Heart right ventricle (tissue), 16 donors: ENCODE measurements around the gene NR1D1. TPM values are rescaled to one million over a fixed set of nuclear protein-coding genes. Genes with fewer than 3 reads are reported as not detected.

ENCODE experiments used
- ATAC-seq, 8 donors: fragments of 200-7000 bp; cut with Tn5 transposase; one replicate each; pipeline ENCODE4 v1.9.1; 2020; ENCODE audit warnings: mild to moderate bottlenecking in 8 of 8, moderate library complexity in 8 of 8, moderate number of reproducible peaks in 1 of 8
- DNase-seq, 2 donors: peaks; one replicate each; pipeline ENCODE4 v3.0.0-alpha.2; 2020
- H3K27ac ChIP-seq, 10 donors: fragments of 200-600 bp; sonication (generic) in 2 of 10; one replicate each; pipeline versions ENCODE4 v1.5.0 to v1.8.0; 2020 to 2022; ENCODE audit warnings: mild to moderate bottlenecking in 3 of 10
- H3K27me3 ChIP-seq, 7 donors: fragments of 200-600 bp; one replicate each; pipeline ENCODE4 v1.8.0; 2021 to 2022; ENCODE audit warnings: mild to moderate bottlenecking in 2 of 7
- H3K36me3 ChIP-seq, 9 donors: fragments of 200-600 bp; sonication (generic) in 1 of 9; one replicate each; pipeline versions ENCODE4 v1.5.0 to v1.8.0; 2020 to 2022; ENCODE audit warnings: mild to moderate bottlenecking in 2 of 9
- H3K4me1 ChIP-seq, 9 donors: fragments of 200-600 bp; sonication (generic) in 1 of 9; one replicate each; pipeline versions ENCODE4 v1.5.0 to v1.8.0; 2020 to 2022; ENCODE audit warnings: mild to moderate bottlenecking in 4 of 9
- H3K4me3 ChIP-seq, 10 donors: fragments of 200-600 bp; sonication (generic) in 2 of 10; one replicate each; pipeline versions ENCODE4 v1.5.0 to v1.8.0; 2020 to 2022; ENCODE audit warnings: mild to moderate bottlenecking in 7 of 10, moderate library complexity in 2 of 10
- H3K9me3 ChIP-seq, 11 donors: fragments of 200-600 bp in 10 of 11; sonication (generic) in 2 of 11; one replicate each; pipeline versions ENCODE4 v1.5.0 to v1.8.0; 2013 to 2022; ENCODE audit warnings: mild to moderate bottlenecking in 2 of 11, control low read depth in 1 of 11, moderate library complexity in 1 of 11
- CTCF ChIP-seq, 9 donors: fragments of 200-600 bp; sonication (generic) in 2 of 9; IDR thresholded peaks; one replicate each; pipeline versions ENCODE4 v1.5.0 to v1.8.0; 2021 to 2022; ENCODE audit warnings: antibody characterized with exemption in 9 of 9, mild to moderate bottlenecking in 5 of 9, moderate library complexity in 1 of 9
- WGBS, 2 donors: extraction: QIAGEN DNeasy Blood & Tissue Kit; methylation state at CpG; one replicate each; pipeline ENCODE4 v1.1.7; 2013; ENCODE audit warnings: inconsistent platforms in 1 of 2; 5-methylcytosine and 5-hydroxymethylcytosine counted together
- intact Hi-C, 10 donors: fragments of 100-400 bp; cut with DNase I; formaldehyde crosslinking; loops; one replicate each; pipeline versions ENCODE4 v1.11.1 to v1.14.2; 2022
- polyA plus RNA-seq, 2 donors: library from polyadenylated mRNA; stranded (reverse); fragments of 200-250 nt; gene quantifications; one replicate each; pipeline ENCODE4 v1.2.3, GENCODE V29; 2013
- total RNA-seq, 10 donors: library from RNA; stranded (reverse); fragmentation: NEBNext Ultra II Directional in 3 of 10; extraction: Animal tissue kit (Norgen Biotek cat#: 25700) in 3 of 10; gene quantifications; one replicate each; pipeline versions ENCODE4 v1.2.1 to v1.2.4, GENCODE V29; 2021 to 2023
- donor health status: Arrhythmogenic right ventricular cardiomyopathy.
- donor health status: ischemic (EF 13 %, LVEDD 7.1; RV severe dilation, severe dysfunction).
- donor health status: healthy with polysubstance abuse.
- donor health status: DM: no; HTN: yes; CAD: no.
- donor health status: DM: no; HTN: no; CAD: no.
- donor health status: ischemic (EF 25% LVEDD 6.9; RV normal size, moderate dysfunction).
- donor health status: ischemic (EF 25% LVEDD 5.7; RV mildly dilated, moderate dysfunction).
- donor health status: healthy.
- donor health status: DM: yes; HTN: yes; CAD: no.
- donor health status: Ischemic cardiomyopathy.
- donor health status: ischemic (EF 35%, LVEDD 5.7; RV mildly dilated, moderate dysfunction).
- donor health status: nonischemic (EF 11% LVEDD 7.7; RV severe dilation, severe dysfunction).
- donor health status: DM: yes; HTN: yes; CAD: no.
- donor health status: PGD.
- donor health status: ischemic (EF 29% LVEDD 5.4; RV normal size, mild dysfunction).
- donor health status: nonischemic (EF 23%, LVEDD 6.1; RV moderate dilation, normal function).

NR1D1 gene
- total and polyA plus RNA-seq, 12 donors = 5.5 to 41.3 (median 25.1) TPM

- peak; percentile 77 to 92 (median 86) for TF ChIP-seq CTCF (IDR thresholded peaks at IDR 0.05)
- WGBS, 2 donors = 49 to 50% methylated on average over 17 of the region's 17 CpGs
- peaks cover 0 to 90% (median 57%) of the 10 kb centered on the region in 9 donors for H3K36me3 ChIP-seq
- H3K27me3 ChIP-seq = no peaks in the 10 kb centered on the region
- H3K4me1 ChIP-seq = peaks cover 3 to 35% (median 15%) of the 10 kb centered on the region in 9 donors
- peak overlapping the region in 4 of 10 donors; percentile 9 to 53 (median 36) for H3K27ac ChIP-seq
- intact Hi-C loops = loop anchor here in 5 of 10 donors (2.0 to 10.0 kb wide), 4 partner anchors 24 to 59 kb away; partner anchors contain the start of gene THRA (in 1 of the 5)
- H3K9me3 ChIP-seq = no peaks in the 10 kb centered on the region
- no peak overlapping the region for H3K4me3 ChIP-seq
- peak in 1 of 2 donors; percentile 73 for DNase-seq
- ATAC-seq = peak in 5 of 8 donors; percentile 29 to 51 (median 39)
Measured at GRCh38 chr17:40086150-40087044, 14.0 kb downstream of the NR1D1 start.

DNA sequence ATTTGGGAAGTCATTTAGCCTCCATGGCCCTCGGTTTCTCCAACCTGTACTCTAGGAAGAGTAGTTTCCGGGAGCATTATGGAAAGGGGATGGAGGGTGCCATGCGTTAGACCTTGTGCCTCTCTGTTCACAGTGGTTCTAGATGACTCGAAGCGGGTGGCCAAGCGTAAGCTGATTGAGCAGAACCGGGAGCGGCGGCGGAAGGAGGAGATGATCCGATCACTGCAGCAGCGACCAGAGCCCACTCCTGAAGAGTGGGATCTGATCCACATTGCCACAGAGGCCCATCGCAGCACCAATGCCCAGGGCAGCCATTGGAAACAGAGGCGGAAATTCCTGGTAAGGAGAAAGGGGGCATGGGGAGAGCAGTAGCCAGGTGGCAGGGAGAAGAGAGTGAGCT is 15.9 kb downstream of the NR1D1 start:
- peaks cover 0 to 98% (median 57%) of the 10 kb centered on the region in 9 donors for H3K36me3 ChIP-seq
- H3K4me1 ChIP-seq = peaks cover 0 to 16% (median 5%) of the 10 kb centered on the region in 9 donors
- WGBS, 2 donors = 95 to 96% methylated on average over 14 of the region's 14 CpGs
- H3K27ac ChIP-seq = no peak overlapping the region
- TF ChIP-seq CTCF (IDR thresholded peaks at IDR 0.05) = no peak
- ATAC-seq (no peak), DNase-seq (no peak)
- H3K27me3 ChIP-seq = no peaks in the 10 kb centered on the region
- intact Hi-C loops = loop anchor here in 3 of 10 donors (10.0 kb wide), 1 partner anchor 50 kb away; no protein-coding TSS in a partner anchor
- no peaks in the 10 kb centered on the region for H3K9me3 ChIP-seq
- no peak overlapping the region for H3K4me3 ChIP-seq

GRCh38 chr17:40079545-40079944 is 20.8 kb downstream of the NR1D1 start:
- TF ChIP-seq CTCF (IDR thresholded peaks at IDR 0.05) = no peak
- Histone ChIP-seq H3K27ac (no peak overlapping the region), H3K4me3 (no peak overlapping the region), H3K36me3 (peaks cover 0 to 83% (median 39%) of the 10 kb centered on the region in 9 donors), H3K27me3 (no peaks in the 10 kb centered on the region), H3K4me1 (peaks cover 16 to 33% (median 26%) of the 10 kb centered on the region in 9 donors), H3K9me3 (no peaks in the 10 kb centered on the region)
- DNase-seq = no peak
- WGBS, 2 donors = 89 to 94% methylated on average over 3 of the region's 3 CpGs
- ATAC-seq = no peak
- intact Hi-C loops = loop anchor here in 2 of 10 donors (5.0 kb wide), 1 partner anchor 42 kb away; no protein-coding TSS in a partner anchor

- H3K9me3 ChIP-seq = no peaks in the 10 kb centered on the region
- no peak for ATAC-seq
- H3K27me3 ChIP-seq = no peaks in the 10 kb centered on the region
- H3K36me3 ChIP-seq = peaks cover 0 to 70% (median 29%) of the 10 kb centered on the region in 9 donors
- peak in 1 of 2 donors; percentile 4 for DNase-seq
- H3K27ac ChIP-seq = peak overlapping the region in 9 of 10 donors; percentile 18 to 99 (median 90)
- intact Hi-C loops = loop anchor here in 2 of 10 donors (2.0 to 5.0 kb wide), 2 partner anchors 16 to 39 kb away; no protein-coding TSS in a partner anchor
- peaks cover 36 to 63% (median 55%) of the 10 kb centered on the region in 9 donors for H3K4me1 ChIP-seq
- H3K4me3 ChIP-seq = no peak overlapping the region
- TF ChIP-seq CTCF (IDR thresholded peaks at IDR 0.05) = no peak
- WGBS, 2 donors = 55 to 64% methylated on average over 7 of the region's 7 CpGs
Measured at GRCh38 chr17:40076591-40076990, 23.8 kb downstream of the NR1D1 start.
